Measurements from ENCODE around the gene RPE65.
"Not testable (repeated sequence)": the region's sequence is repeated elsewhere in the genome, so short reads cannot be mapped to it uniquely, and the experiment has no call there.

RPE65 gene

GRCh38 chr1:68453060-68453670 is 3.4 kb upstream of the RPE65 start:
- no peak for DNase-seq (ENCODE audit: low read depth)

- no peak for DNase-seq (ENCODE audit: low read depth)
Observed at GRCh38 chr1:68448365-68448764, 1.4 kb downstream of the RPE65 start.

GRCh38 chr1:68445709-68446108 is 4.0 kb downstream of the RPE65 start:
- no peak for DNase-seq (ENCODE audit: low read depth)

- no peak for DNase-seq (ENCODE audit: low read depth)
Observed at GRCh38 chr1:68442822-68443556, 6.8 kb downstream of the RPE65 start.

- DNase-seq (ENCODE audit: low read depth) = no peak
Observed at GRCh38 chr1:68442006-68442405, 7.7 kb downstream of the RPE65 start.

- no peak for DNase-seq (ENCODE audit: low read depth)
Observed at GRCh38 chr1:68438310-68438709, 11.4 kb downstream of the RPE65 start.

- no peak for DNase-seq (ENCODE audit: low read depth)
Observed at GRCh38 chr1:68433395-68433794, 16.4 kb downstream of the RPE65 start.

- no peak for DNase-seq (ENCODE audit: low read depth)
Observed at GRCh38 chr1:68431076-68431475, 18.7 kb downstream of the RPE65 start.

GRCh38 chr1:68429233-68429808 is 20.4 kb downstream of the RPE65 start:
- DNase-seq (ENCODE audit: low read depth) = no peak

GRCh38 chr1:68426594-68426993 is 23.2 kb downstream of the RPE65 start:
- no peak for DNase-seq (ENCODE audit: low read depth)

- DNase-seq (ENCODE audit: low read depth) = no peak
Observed at GRCh38 chr1:68421350-68421749, 28.4 kb downstream of the RPE65 start.

GRCh38 chr1:68409426-68409825 is 40.3 kb downstream of the RPE65 start:
- DNase-seq (ENCODE audit: low read depth) = no peak

- DNase-seq (ENCODE audit: low read depth) = no peak
Observed at GRCh38 chr1:68401506-68401905, 48.2 kb downstream of the RPE65 start.

- not testable (repeated sequence) for DNase-seq (ENCODE audit: low read depth)
Observed at GRCh38 chr1:68395575-68395974, 54.2 kb downstream of the RPE65 start.

GRCh38 chr1:68392474-68392873 is 57.3 kb downstream of the RPE65 start:
- not testable (repeated sequence) for DNase-seq (ENCODE audit: low read depth)

- DNase-seq (ENCODE audit: low read depth) = not testable (repeated sequence)
Observed at GRCh38 chr1:68385798-68386524, 63.8 kb downstream of the RPE65 start.

GRCh38 chr1:68384872-68385411 is 64.8 kb downstream of the RPE65 start:
- no peak for DNase-seq (ENCODE audit: low read depth)

GRCh38 chr1:68384321-68384813 is 65.4 kb downstream of the RPE65 start:
- no peak for DNase-seq (ENCODE audit: low read depth)

GRCh38 chr1:68383092-68383491 is 66.7 kb downstream of the RPE65 start:
- no peak for DNase-seq (ENCODE audit: low read depth)

- DNase-seq (ENCODE audit: low read depth) = no peak
Observed at GRCh38 chr1:68379085-68379478, 70.7 kb downstream of the RPE65 start.
